CD4-positive, alpha-beta T cell (primary cell): Measurements from ENCODE around the gene MYO15B. TPM values are rescaled to one million over a fixed set of nuclear protein-coding genes. Genes with fewer than 3 reads are reported as not detected.

Source experiments
- ATAC-seq: fragments of 200-7000 bp; cut with Tn5 transposase; one replicate; pipeline ENCODE4 v1.10.0; 2022; ENCODE audit warnings: mild to moderate bottlenecking; ENCODE audit not compliant: poor library complexity
- CTCF ChIA-PET: fragments of 350-600 bp; sonication (Branson Sonifier 250); formaldehyde crosslinking; loops from one replicate; lab custom pipeline; 2021; ENCODE audit warnings: antibody characterized with exemption, inconsistent platforms; lab: Charles Lee
- POLR2A ChIA-PET: fragments of 350-600 bp; sonication (Branson Sonifier 250); formaldehyde crosslinking; loops from one replicate; lab custom pipeline; 2021; ENCODE audit warnings: antibody characterized with exemption, inconsistent platforms; lab: Charles Lee
- DNase-seq, 14 experiments: peaks; one replicate each; pipeline ENCODE4 v3.0.0-alpha.2; 2013 to 2020; ENCODE audit warnings: mixed read lengths in 2 of 14
- H3K27ac ChIP-seq, 2 donors: one replicate each; pipeline versions ENCODE4 v1.5.1 to v1.7.0; 2013; ENCODE audit warnings: low read length in 2 of 2, low read depth in 1 of 2, mild to moderate bottlenecking in 1 of 2
- H3K27me3 ChIP-seq, 2 experiments: 1 replicate in 1 of 2; 2 replicates in 1 of 2; pipeline versions ENCODE4 v1.6.1 to v1.7.0; 2013; ENCODE audit warnings: low read length in 2 of 2, control low read depth in 1 of 2, mild to moderate bottlenecking in 1 of 2, moderate library complexity in 1 of 2; ENCODE audit not compliant: insufficient read depth in 2 of 2, control insufficient read depth in 1 of 2
- H3K36me3 ChIP-seq: one replicate; pipeline ENCODE4 v1.6.1; 2013; ENCODE audit warnings: low read length, control low read depth; ENCODE audit not compliant: insufficient read depth
- H3K4me1 ChIP-seq: one replicate; pipeline ENCODE4 v1.6.1; 2013; ENCODE audit warnings: low read length, control low read depth; ENCODE audit not compliant: insufficient read depth
- H3K4me3 ChIP-seq: one replicate; pipeline ENCODE4 v1.5.1; 2013; ENCODE audit warnings: mild to moderate bottlenecking, low read length, moderate library complexity
- H3K9me3 ChIP-seq, 2 experiments: 1 replicate in 1 of 2; 2 replicates in 1 of 2; pipeline versions ENCODE4 v1.6.1 to v1.7.0; 2013; ENCODE audit warnings: low read length in 2 of 2, mild to moderate bottlenecking in 2 of 2, control low read depth in 1 of 2, moderate library complexity in 1 of 2; ENCODE audit not compliant: control insufficient read depth in 1 of 2, insufficient read depth in 1 of 2
- H3K27ac Mint-ChIP-seq: one replicate; pipeline ENCODE4 v1.8.0; 2020; ENCODE audit warnings: mixed read lengths
- H3K27me3 Mint-ChIP-seq: one replicate; pipeline ENCODE4 v1.8.0; 2021; ENCODE audit warnings: mixed read lengths
- H3K36me3 Mint-ChIP-seq: one replicate; pipeline ENCODE4 v1.8.0; 2021; ENCODE audit warnings: low read depth, mixed read lengths
- H3K4me1 Mint-ChIP-seq: one replicate; pipeline ENCODE4 v1.8.0; 2021; ENCODE audit warnings: low read depth, mixed read lengths
- H3K4me3 Mint-ChIP-seq: one replicate; pipeline ENCODE4 v1.8.0; 2020; ENCODE audit warnings: mild to moderate bottlenecking, mixed read lengths
- H3K9me3 Mint-ChIP-seq: one replicate; pipeline ENCODE4 v1.8.0; 2020; ENCODE audit warnings: mixed read lengths
- intact Hi-C, 2 experiments: fragments of 100-400 bp; cut with DNase I in 1 of 2; cut with micrococcal nuclease in 1 of 2; formaldehyde crosslinking; loops; one replicate each; pipeline versions ENCODE4 v1.15.1 to v1.9.0; 2023 to 2025; cut with DNase I, micrococcal nuclease
- total RNA-seq, 174 experiments: library from RNA in 2 of 174; stranded (reverse) in 2 of 174; gene quantifications; one replicate each; pipeline ENCODE4 v1.2.3 and lab custom pipeline; 2021 to 2026
- TF ChIP-seq, protein P1 (sequence below): fragments of 200-600 bp; IDR thresholded peaks from one replicate; pipeline ENCODE4 v1.8.0; 2022; ENCODE audit warnings: antibody characterized with exemption, mild to moderate bottlenecking

MYO15B gene
- total RNA-seq, 2 experiments from 2014 or later = 202 to 209 TPM

DNA sequence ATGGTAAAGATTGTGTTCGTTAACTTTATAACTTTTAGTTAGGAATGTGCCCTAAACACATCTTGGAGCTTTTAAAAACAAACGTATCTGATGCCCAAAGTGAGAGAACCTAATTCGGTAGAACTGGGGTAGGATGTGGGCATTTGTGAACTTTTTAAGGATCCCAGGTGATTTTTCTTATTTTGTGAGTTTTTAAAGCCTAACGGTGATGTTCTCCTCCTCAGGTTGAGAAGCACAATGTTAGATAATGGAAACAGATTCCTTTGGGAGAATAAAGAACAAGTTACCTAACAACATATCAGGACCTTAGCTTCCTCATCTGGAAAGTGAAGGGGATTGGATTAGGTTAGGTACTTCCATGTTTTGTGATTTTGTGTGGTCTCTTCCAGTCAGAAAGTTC lies 80.2 kb downstream of the MYO15B start:
- ChIA-PET POLR2A (interaction anchor here (0.6 to 2.7 kb wide), 9 partner anchors 22 to 795 kb away, joined by 3 to 18 read pairs (median 7); partner anchors contain the start of genes FDXR, MRPL58, TMEM94 and UNK), CTCF (interaction anchor here (1.4 to 3.3 kb wide), 2 partner anchors 35 to 86 kb away, joined by 3 to 12 read pairs; no protein-coding TSS in a partner anchor)
- H3K4me3 ChIP-seq = peak overlapping the region; percentile 76
- peaks cover 23% of the 10 kb centered on the region for H3K4me1 ChIP-seq
- intact Hi-C loops = loop anchor here in 1 of 2 experiments (5.0 to 10.0 kb wide), 4 partner anchors 141 to 791 kb away; partner anchors contain the start of genes LLGL2, MIF4GD and MRPL38
- peaks cover 26% of the 10 kb centered on the region for H3K4me1 Mint-ChIP-seq
- H3K36me3 Mint-ChIP-seq = peaks cover 45% of the 10 kb centered on the region
- DNase-seq = no peak
- peak overlapping the region; percentile 87 to 90 for H3K27ac ChIP-seq
- TF ChIP-seq, protein P1, sequence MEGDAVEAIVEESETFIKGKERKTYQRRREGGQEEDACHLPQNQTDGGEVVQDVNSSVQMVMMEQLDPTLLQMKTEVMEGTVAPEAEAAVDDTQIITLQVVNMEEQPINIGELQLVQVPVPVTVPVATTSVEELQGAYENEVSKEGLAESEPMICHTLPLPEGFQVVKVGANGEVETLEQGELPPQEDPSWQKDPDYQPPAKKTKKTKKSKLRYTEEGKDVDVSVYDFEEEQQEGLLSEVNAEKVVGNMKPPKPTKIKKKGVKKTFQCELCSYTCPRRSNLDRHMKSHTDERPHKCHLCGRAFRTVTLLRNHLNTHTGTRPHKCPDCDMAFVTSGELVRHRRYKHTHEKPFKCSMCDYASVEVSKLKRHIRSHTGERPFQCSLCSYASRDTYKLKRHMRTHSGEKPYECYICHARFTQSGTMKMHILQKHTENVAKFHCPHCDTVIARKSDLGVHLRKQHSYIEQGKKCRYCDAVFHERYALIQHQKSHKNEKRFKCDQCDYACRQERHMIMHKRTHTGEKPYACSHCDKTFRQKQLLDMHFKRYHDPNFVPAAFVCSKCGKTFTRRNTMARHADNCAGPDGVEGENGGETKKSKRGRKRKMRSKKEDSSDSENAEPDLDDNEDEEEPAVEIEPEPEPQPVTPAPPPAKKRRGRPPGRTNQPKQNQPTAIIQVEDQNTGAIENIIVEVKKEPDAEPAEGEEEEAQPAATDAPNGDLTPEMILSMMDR = no peak
- no peaks in the 10 kb centered on the region for H3K27me3 Mint-ChIP-seq
- H3K27ac Mint-ChIP-seq = no peak overlapping the region
- no peaks in the 10 kb centered on the region for H3K9me3 ChIP-seq
- H3K27me3 ChIP-seq = no peaks in the 10 kb centered on the region
- ATAC-seq = no peak
- H3K9me3 Mint-ChIP-seq = no peaks in the 10 kb centered on the region
- H3K36me3 ChIP-seq = peaks cover 50% of the 10 kb centered on the region
- H3K4me3 Mint-ChIP-seq = no peak overlapping the region

DNA sequence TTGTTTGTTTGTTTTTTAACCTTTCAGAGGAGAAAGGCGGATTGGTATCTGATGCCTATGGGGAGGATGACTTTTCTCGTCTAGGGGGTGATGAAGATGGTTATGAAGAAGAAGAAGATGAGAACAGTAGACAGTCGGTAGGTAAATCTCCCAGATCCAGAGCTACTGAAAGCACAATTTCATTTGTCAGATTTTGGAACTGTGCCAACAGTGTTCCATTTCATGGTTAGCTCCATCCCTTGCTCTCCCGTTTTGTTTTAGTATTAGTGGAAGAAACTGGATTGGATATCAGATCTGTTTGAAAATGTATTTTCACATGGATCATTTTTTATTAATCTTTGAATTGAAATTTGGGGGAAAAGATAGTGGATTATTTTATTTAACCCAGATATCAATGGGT lies 80.9 kb downstream of the MYO15B start:
- H3K4me1 Mint-ChIP-seq = peaks cover 26% of the 10 kb centered on the region
- Histone ChIP-seq H3K9me3 (no peaks in the 10 kb centered on the region), H3K4me3 (no peak overlapping the region), H3K27me3 (no peaks in the 10 kb centered on the region), H3K27ac (no peak overlapping the region), H3K4me1 (peaks cover 23% of the 10 kb centered on the region), H3K36me3 (peaks cover 55% of the 10 kb centered on the region)
- H3K4me3 Mint-ChIP-seq = no peak overlapping the region
- peaks cover 48% of the 10 kb centered on the region for H3K36me3 Mint-ChIP-seq
- ChIA-PET CTCF (interaction anchor here (0.7 to 1.4 kb wide), 2 partner anchors 36 to 80 kb away, joined by 3 read pairs; no protein-coding TSS in a partner anchor), POLR2A (interaction anchor here (0.6 to 2.7 kb wide), 2 partner anchors 116 to 164 kb away, joined by 3 to 18 read pairs; partner anchors contain the start of gene UNK)
- intact Hi-C loops = loop anchor here in 1 of 2 experiments (5.0 to 10.0 kb wide), 4 partner anchors 141 to 791 kb away; partner anchors contain the start of genes LLGL2, MIF4GD and MRPL38
- H3K27ac Mint-ChIP-seq = no peak overlapping the region
- TF ChIP-seq, protein P1 = no peak
- DNase-seq (no peak), ATAC-seq (no peak)
- no peaks in the 10 kb centered on the region for H3K27me3 Mint-ChIP-seq
- H3K9me3 Mint-ChIP-seq = no peaks in the 10 kb centered on the region

DNA sequence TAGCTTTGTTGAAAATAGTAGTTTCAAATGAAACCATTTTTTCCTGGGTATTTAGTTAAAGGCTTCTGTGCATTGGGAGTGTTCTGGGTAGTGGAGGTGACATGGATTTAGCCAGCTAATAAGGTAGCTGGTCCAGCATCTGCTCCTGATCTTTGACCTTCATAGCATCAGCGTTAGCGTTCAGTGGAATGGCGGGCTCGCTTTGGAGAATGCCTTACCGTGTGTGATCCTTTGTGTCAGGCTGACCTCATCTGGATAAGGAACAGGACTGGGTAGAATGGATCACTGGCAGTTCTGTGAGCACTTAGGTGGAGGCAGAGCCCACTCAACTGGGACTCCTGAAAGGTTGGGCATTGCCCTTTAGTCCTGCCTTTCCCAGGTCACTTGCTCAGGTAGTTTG lies 83.3 kb downstream of the MYO15B start:
- DNase-seq (no peak), ATAC-seq (no peak)
- Mint-ChIP-seq H3K4me1 (peaks cover 28% of the 10 kb centered on the region), H3K27me3 (no peaks in the 10 kb centered on the region), H3K36me3 (peaks cover 51% of the 10 kb centered on the region), H3K27ac (peak overlapping the region; percentile 22), H3K9me3 (no peaks in the 10 kb centered on the region), H3K4me3 (peak overlapping the region; percentile 59)
- H3K4me3 ChIP-seq = no peak overlapping the region
- intact Hi-C loops = no loop called here
- peaks cover 62% of the 10 kb centered on the region for H3K36me3 ChIP-seq
- no peaks in the 10 kb centered on the region for H3K9me3 ChIP-seq
- peaks cover 27% of the 10 kb centered on the region for H3K4me1 ChIP-seq
- TF ChIP-seq, protein P1 = no peak
- no peaks in the 10 kb centered on the region for H3K27me3 ChIP-seq
- ChIA-PET POLR2A (interaction anchor here (0.6 kb wide), 1 partner anchor 38 kb away, joined by 3 read pairs; no protein-coding TSS in a partner anchor), CTCF (interaction anchor here (1.0 to 2.3 kb wide), 2 partner anchors 10 to 77 kb away, joined by 3 to 7 read pairs; no protein-coding TSS in a partner anchor)
- no peak overlapping the region for H3K27ac ChIP-seq
